Activated CD4-positive, CD25-positive, alpha-beta regulatory T cell treated with anti-CD3 and anti-CD28 coated beads, Interleukin-2, amount 50 U/mL, for 16 hours (primary cell): ENCODE results near the gene LZTS2.
"Not testable (repeated sequence)": the region's sequence is repeated elsewhere in the genome, so short reads cannot be mapped to it uniquely, and the experiment has no call there.

Source experiments
- DNase-seq: peaks from one replicate; pipeline ENCODE4 v3.0.0-alpha.2; 2020; ENCODE audit warnings: low read depth, low spot score

LZTS2 gene, protein sequence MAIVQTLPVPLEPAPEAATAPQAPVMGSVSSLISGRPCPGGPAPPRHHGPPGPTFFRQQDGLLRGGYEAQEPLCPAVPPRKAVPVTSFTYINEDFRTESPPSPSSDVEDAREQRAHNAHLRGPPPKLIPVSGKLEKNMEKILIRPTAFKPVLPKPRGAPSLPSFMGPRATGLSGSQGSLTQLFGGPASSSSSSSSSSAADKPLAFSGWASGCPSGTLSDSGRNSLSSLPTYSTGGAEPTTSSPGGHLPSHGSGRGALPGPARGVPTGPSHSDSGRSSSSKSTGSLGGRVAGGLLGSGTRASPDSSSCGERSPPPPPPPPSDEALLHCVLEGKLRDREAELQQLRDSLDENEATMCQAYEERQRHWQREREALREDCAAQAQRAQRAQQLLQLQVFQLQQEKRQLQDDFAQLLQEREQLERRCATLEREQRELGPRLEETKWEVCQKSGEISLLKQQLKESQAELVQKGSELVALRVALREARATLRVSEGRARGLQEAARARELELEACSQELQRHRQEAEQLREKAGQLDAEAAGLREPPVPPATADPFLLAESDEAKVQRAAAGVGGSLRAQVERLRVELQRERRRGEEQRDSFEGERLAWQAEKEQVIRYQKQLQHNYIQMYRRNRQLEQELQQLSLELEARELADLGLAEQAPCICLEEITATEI

DNA sequence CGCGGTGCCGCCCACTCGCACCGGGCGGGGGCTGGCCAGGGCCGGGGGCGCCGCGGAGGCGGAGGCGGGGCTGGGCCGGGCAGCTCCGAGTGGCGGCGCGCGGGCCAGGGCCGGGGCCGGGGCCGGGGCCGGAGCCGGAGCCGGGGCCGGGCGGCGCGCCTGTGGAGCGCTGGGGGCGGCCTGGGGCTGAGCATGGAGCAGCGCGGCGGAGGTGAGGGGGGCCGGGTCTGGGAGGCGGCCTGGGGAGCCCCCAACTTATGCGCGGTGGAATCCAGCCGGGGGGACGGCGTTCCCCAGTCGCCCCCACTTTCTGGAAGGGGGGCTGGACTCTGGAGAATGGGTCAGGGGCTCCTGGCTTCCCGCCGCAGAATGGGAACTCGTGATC, at the start of gene LZTS2:
Gene LZTS2 (plus strand): TSS at position 67 of the 385 bp plus-strand sequence. CDS start 2,731 bp downstream, outside the sequence.
- no peak for DNase-seq

DNA sequence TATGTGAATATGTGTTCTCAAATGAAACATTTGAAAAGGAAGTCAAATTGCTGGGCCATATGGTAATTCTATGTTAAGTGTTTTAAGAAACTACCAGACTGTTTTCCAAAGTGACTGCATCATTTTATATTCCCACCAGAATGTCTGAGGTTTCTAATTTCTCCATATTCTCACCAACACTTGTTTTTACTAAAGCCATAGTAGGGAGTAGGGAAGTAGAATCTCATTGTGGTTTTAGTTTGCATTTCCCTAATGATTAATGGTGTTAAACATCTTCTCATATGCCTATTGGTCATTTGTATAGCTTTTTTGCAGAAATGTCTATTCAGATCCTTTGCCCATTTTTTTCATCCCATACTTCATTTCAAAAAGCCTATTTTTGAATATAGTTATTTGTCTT, 39.4 kb upstream of the LZTS2 start:
- DNase-seq, result no peak

DNA sequence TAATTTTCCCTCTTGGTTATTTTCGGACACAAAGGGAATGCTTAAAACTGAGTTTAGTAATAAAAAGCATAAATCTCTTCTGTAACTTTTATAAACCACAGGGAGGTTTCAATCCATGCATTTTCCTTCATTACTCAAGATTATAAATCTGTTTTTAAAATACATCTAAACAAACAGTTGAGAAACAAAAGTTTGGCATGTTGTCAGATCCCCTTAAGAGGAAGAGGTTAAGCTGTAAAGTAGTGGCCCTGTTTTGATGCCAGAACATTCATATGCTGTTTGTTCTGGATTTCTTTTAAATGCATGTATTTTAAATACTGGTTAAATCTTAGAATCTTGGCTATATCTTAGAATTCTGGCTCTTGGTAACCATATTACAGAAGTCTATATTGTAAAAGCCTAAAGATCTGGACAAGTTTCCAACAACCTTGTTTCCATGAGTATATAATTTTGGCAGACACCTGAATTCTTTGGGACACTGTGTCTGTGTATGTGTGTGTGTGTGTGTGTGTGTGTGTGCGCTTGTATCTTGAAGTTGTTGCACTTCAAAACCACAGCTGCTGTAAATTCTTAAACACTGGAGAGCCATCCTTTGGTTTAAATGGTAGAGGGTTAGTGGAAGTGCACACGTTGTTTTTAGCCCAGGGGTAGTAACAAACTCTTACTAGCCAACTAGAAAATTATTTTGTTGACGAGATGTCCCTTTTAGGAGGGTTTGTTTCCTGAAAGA, 37.1 kb upstream of the LZTS2 start:
- DNase-seq, result no peak

DNA sequence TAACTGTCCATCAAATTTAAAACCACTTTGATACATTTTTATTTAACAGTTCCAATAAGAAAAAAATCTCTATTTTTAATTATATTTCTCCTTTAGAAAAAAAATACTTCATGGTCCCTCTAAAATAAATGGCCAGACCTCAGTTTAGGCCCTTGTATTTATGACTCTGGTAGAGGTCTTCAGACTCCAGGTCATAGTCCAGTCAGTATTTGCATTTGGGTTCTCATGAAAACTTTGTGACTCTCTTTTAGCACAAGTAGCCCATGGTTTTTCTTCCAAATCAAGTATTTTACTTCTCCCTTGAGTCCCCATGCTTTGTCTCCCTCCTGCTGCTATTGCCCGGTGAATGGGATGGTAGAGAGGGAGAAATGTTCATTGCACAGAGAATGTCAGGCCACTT, 35.8 kb upstream of the LZTS2 start:
- DNase-seq, result no peak

DNA sequence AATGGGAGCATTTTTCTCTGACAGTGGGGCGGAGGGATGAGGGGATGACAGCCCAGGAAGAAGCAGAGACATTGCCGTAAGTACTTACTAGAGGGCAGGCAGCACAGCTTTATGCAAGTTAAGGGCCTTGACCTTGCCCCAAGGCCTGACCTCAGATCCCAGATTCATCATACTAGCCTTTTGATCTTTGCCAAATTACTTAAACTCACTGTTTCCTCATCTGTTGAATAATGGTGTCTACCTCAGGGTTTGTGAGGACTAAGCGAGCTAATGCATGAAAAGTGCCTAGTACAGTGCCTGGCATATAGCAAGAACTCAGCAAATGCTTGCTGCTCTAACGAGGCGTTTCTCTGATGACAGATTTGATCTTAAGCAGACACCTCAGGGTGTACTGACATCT, 33.8 kb upstream of the LZTS2 start:
- no peak for DNase-seq

DNA sequence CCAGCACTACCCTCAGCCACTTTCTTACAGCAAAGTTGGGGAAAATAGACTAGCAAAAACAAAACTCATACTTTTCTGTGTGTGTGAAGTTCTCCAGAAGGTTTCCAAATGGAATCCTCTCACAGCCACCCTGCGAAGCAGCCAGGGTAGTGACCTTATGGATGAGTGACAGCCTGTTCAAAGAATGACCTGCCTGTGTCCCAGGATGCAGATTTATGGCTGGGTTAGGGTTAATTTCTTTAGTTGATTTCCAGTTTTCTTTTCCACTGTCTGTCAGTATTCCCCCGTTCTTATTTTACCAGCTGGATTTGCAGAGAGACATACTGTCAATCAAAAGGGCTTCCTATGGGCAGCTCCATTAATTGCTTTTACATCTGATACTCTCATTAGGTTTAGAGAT, 32.7 kb upstream of the LZTS2 start:
- no peak for DNase-seq

DNA sequence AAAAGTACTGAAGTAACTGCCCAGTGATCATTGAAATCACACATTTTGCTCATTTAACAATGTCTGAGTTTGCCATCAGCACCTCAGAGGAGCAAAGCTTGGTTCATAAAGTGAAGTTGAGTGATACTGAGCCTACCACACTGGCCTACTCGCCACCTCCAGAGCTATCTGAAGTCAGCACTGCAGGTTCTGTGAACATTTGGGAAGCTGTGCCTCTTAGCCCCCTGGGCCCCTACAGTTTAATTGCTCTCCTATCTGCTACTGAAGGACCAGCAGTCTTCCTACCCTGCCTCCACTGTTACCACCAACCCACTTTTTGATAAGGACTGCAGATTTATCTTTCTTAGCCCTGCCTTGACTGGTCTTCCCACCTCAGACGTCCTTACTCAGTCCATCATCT, 32.3 kb upstream of the LZTS2 start:
- DNase-seq, result no peak

DNA sequence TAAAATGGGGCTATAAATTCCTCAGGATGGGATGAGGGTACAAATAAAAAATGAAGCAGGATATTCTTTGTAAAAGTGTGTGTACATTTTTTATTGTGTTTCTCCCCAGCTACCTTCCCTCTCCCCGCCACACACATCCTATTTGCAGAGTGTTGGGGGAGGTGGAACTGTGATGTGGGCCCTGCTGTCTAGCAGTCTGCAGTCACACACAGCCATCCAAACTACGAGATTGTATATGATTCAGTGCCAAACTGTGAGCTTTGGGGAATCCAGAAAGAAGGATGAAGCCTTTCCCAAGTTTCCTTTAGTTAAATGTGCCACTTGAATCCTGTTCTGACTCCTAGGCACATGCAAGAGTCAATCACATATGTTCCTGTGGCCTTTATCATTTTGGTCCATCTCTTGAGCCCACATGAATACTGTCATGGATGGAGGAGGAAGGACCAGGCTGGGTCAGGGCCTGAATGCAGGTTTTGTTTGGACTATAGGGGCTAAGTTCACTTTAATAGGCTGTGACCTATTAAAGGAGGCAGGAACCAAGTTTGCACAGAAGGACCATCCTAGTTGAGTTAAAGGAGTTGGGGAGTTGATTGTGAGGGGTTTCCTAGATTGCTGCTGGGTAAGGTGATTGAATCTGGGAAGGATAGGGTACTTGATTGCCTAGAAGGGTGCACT, 31.4 kb upstream of the LZTS2 start:
- no peak for DNase-seq

DNA sequence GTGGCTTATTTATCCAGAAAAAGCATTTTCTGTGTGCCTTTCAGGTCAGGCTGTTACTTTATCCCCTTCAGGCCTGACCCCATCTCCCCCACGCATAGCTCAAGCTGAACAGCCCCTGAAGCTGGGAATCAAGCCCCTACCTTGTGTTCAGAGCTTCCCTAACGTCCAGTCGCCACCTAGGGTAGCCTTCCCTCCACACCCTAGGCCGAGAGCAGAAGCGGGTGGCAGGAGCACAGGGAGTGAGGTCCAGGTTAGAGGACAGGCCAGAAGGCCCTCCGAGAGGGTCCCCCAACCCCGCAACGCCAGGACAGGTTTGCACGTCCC, 30.8 kb upstream of the LZTS2 start:
- no peak for DNase-seq

DNA sequence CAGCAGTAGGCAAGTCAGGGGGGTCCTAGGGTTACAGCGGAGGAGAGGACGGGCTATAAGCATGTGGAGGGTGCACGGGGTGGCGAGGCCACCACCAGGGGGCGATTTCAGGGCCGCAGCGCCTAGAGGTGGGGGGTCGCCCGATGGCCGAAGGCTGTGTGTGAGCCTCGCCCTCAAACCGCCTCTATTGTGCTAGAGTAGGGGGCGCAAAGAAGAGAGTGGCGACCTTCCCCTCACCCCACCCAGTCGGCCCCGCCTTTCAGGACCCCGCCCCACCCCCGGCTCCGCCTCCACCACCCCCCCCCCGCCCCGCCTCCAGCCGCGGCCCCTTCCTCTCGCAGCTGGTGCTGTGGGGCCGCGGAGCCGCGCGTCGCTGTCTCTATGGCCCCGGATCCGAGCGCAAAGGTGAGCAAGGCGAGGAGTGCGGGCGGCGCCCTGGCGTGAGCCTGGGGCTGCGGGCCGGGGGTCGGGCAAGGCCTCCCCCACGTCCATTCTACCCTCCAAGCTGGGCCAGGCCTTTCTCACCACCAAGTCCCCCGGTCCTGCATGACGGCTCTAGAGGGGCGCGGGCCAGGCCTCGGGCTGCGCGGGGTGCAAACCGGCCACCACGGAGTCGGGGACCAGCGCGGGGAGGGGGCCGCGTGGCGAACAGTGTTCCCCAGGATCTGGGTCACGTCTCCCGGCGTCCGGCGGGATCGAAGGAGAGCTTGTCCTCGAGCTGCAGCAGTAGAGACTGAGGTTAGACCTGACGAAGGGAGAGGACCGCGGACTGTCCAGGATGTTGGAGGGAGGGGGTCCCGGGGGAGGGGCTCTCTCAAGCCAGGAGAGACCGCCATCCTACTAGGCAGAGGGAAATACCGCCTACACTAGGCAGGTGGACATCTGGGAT, 30.2 kb upstream of the LZTS2 start, which contains the start of gene SEMA4G:
Gene SEMA4G (plus strand): TSS at position 318 of the 889 bp plus-strand sequence. CDS start 3,409 bp downstream, outside the sequence.
- no peak for DNase-seq

DNA sequence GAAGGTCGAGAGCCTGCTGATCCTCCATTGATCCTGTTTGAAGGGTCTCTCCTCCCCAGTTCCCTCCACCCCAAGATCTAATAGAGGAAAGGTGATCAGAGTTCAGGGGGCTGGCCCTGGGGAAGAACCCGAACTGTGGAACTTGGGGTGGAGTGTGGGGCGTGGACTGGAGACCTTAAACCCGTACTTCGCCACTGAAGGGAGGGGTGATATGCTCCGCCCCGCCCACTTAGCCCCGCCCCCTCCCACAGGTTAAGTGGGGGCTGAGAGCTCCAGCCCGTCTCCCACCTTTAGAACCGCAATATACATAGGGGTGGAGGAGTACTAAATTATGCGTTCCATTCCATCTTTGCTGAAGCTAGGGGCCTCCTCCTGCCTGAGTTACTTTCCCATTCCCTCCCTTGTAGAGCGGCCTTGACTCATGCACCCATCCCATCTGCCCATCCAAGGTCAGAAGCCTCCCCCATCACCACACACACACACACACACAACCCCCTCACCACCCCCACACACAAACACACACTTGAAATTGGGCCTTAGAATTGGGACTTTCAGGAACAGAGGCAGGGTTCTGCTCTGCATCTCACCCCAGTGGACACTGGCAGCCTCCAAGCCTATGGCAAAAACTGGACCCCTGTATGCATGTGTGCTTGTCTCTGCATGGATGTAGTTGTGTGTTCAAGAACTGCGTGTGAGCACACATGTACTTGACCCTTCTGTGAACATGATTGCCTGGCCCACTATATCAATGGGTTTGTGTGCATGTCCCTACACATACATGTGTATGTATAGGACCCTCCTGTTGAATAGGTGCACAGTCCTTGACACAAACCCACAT, 29.3 kb upstream of the LZTS2 start:
- no peak for DNase-seq

DNA sequence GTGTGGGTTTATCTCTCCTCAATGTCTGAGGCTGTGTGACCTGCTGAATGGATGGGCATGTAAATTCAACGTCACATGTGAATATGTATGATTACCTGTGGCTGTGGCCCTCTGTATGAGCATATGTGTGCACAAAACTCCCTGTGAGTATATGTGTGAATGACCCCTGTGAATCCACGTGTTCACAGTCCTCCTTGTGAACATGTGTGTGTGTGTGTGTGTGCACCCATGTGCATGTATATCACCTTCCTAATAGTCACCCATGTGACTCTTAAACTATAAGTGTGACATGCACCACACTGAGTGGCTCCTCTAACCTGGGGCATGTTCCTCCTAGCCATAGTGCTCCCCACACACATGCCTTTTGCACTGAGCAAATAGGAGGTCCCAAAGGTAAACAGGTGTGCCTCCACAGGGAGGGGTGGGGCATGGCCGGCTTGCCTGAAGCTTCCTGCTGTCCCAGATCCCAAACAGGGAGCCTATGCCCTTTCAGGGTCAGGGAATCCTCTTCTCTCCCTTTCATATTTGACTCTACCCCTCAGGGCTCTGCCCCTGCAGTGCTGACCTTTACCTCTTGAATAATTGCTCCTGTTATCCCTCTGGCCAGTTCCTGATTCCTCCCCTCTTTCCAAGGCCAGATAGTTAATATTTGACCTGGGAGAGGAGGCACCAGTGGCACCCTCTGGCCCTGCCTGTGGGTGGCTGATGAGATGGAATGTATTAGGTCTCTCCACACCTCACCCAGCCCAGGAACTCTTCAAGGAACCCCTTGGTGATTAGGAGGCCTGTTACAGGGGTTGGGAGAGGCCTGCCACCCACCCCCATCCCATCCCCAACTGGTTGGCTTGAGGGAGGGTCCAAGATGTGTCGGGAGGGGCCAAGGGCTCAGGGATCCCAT, 28.4 kb upstream of the LZTS2 start:
- no peak for DNase-seq

DNA sequence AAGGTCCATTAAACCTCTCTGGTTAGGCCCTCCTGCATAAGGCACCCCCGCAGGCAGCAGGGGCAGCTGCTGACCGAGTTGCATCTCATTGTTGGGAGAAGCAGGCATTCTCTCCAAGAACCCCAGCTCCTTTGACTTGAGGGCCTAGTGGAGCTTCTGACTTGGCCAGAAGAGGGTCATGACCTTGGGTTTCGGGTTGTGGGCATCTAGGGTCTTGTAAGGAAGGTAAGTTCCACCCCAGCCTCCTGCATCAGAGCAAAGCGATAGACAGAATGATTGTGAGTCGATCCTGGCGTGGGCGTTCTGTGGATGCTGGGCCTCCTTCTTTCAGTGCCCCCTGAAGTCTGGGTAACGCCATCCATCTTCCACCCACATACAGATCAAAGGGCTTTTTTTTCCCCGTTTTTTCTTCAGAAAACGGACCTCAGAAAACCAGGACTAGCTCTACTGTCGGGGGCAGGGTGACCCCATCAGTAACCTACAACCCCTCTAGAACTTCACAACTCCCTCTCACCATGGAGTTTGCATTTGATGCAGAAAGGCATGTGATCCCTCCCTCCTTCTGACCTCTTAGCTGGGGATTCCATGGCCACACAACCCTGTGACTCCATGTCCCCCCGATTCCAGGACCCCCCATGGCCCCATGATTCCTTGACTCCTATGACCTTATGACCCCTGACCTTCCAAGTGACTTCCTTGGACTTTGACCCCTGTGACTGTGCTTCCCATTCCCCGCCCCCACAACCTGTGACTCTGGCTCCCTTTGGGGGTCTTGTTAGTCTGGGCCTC, 27.3 kb upstream of the LZTS2 start:
- no peak for DNase-seq

DNA sequence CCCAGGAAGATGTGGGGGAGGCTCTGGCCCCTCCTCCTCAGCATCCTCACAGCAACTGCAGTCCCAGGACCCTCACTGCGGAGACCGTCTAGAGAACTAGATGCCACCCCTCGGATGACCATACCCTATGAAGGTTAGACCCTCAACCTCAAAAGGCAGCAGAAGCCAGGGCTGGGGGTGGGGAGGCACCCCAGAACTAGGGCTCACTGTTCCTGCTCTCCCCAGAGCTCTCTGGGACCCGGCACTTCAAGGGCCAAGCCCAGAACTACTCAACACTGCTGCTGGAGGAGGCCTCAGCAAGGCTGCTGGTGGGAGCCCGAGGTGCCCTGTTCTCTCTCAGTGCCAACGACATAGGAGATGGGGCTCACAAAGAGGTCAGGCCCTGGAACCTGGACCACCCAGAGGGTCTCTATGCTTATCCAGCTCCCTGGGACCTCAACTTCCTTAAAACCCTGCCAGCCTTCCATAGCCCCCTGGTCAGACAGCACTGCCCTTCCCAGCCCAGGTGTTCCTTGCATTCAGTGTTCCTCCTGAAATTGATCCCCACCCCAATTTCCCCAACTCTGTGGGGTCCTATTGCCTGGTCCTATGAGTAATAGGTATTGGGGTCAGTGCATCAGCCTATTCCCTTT, 26.6 kb upstream of the LZTS2 start:
- DNase-seq, result no peak

DNA sequence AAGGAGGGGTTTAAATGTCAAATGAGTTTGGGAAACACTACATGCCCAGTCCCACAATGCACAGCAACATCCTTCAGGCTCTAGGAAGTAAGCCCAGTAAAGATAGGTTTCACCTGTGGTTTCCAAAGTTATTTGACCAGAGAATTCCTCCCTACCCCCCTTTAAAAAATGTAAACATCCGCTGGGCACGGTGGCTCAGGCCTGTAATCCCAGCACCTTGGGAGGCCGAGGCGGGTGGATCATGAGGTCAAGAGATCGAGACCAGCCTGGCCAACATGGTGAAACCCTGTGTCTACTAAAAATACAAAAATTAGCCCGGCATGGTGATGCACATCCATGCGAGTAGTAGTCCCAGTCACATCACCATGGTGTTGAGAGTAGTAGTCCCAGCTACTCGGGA, 24.2 kb upstream of the LZTS2 start:
- DNase-seq, result not testable (repeated sequence)

DNA sequence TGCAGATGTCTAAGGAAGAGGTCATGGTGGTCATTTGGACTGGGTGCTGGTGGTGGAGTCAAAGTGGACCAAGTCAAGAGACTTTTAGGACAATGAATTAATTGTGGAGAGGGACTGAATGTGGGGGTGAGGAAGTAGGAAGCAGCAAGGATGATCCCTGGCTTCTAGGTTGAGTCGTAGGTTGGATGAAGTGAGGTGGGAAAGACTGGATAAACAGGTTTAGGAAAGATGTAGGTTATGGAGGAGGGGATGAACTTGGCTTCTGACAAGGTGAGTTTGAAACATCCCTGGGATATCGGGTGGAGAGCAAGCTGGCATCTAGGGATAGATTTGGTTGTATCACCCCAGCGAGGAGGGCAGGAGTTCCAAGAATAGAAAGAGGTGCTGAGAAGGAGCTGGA, 22.7 kb upstream of the LZTS2 start:
- DNase-seq, result no peak

DNA sequence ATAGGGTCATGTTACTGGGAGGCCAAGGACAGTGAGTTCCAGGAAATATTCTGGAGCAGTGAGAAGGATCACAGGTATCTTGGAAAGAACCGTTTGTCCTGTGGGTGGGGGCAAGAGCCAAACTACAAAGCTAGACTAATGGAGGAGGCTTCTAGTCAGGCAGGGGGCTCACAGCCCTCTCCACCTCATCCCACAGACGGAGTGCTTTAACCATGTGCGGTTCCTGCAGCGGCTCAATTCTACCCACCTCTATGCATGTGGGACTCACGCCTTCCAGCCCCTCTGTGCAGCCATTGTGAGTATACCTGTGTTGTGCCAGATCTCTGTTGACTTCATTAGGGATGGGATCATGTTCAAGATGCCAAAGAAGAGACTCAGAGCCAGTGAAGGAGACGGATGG, 22.2 kb upstream of the LZTS2 start:
- no peak for DNase-seq
